Astrocyte of the cerebellum (primary cell): ENCODE data around the gene PITPNC1.

ENCODE experiments used
- DNase-seq: peaks from one replicate; pipeline ENCODE4 v3.0.0-alpha.2; 2011; ENCODE audit warnings: low read depth
- H3K4me3 ChIP-seq: 2 replicates; pipeline ENCODE4 v1.5.1; 2011; ENCODE audit warnings: mild to moderate bottlenecking, low read depth, low read length, moderate library complexity
- CTCF ChIP-seq: IDR thresholded peaks from 2 replicates; pipeline ENCODE4 v1.5.1; 2012; ENCODE audit warnings: low read length, low read depth, moderate library complexity, mild to moderate bottlenecking; ENCODE audit errors: missing control alignments
- in situ Hi-C: cut with HindIII; loops from 2 replicates; pipeline ENCODE4 v1.10.0; 2017; ENCODE audit warnings: low sequenced_read_pairs

The PITPNC1 gene

GRCh38 chr17:67520916-67521774, 144.1 kb downstream of the PITPNC1 start:
- in situ Hi-C loops, result no loop called here
- H3K4me3 ChIP-seq, result no peak overlapping the region
- no peak for TF ChIP-seq CTCF
- DNase-seq, result no peak

DNA sequence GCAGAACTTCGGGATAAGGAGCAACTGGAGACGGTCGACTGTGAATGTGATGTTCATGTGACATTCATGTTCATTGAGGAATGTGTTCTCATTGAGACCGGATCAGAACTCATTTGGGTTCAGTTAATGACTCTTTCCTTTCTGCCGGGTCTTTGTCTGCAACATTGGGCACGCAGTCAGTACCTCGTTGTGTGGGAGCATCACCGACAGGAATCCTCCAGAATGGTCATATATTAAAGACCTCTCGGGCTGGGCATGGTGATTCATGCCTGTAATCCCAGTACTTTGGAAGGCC, 144.6 kb downstream of the PITPNC1 start:
- in situ Hi-C loops, result no loop called here
- TF ChIP-seq CTCF, result no peak
- DNase-seq, result no peak
- H3K4me3 ChIP-seq, result no peak overlapping the region

- DNase-seq, result no peak
- no peak overlapping the region for H3K4me3 ChIP-seq
- TF ChIP-seq CTCF, result no peak
- in situ Hi-C loops, result no loop called here
These were observed 146.0 kb downstream of the PITPNC1 start for GRCh38 chr17:67523101-67523500.

- in situ Hi-C loops, result no loop called here
- H3K4me3 ChIP-seq, result no peak overlapping the region
- no peak for DNase-seq
- TF ChIP-seq CTCF, result no peak
These were observed 148.4 kb downstream of the PITPNC1 start for GRCh38 chr17:67525239-67526135.

- in situ Hi-C loops, result no loop called here
- no peak overlapping the region for H3K4me3 ChIP-seq
- DNase-seq, result no peak
- TF ChIP-seq CTCF, result no peak
These were observed 149.6 kb downstream of the PITPNC1 start for GRCh38 chr17:67526700-67527099.

- TF ChIP-seq CTCF, result no peak
- H3K4me3 ChIP-seq, result peak overlapping the region; percentile 26
- in situ Hi-C loops, result no loop called here
- peak; percentile 50 for DNase-seq
These were observed 151.8 kb downstream of the PITPNC1 start for GRCh38 chr17:67528751-67529436.
